OCI-LY7 (cell line): ENCODE results near the gene IRGQ.

Experiments
- CTCF ChIP-seq: fragments of 200-600 bp; sonication (generic); conservative IDR thresholded peaks from 2 replicates; pipeline ENCODE4 v1.5.1; 2014; ENCODE audit warnings: mild to moderate bottlenecking, antibody characterized with exemption, low read length, moderate library complexity, mixed read lengths
- EZH2phosphoT487 ChIP-seq: fragments of 200-600 bp; sonication (generic); IDR thresholded peaks from 2 replicates; pipeline ENCODE4 v1.6.1; 2018; ENCODE audit warnings: low read depth, borderline replicate concordance, mild to moderate bottlenecking, mixed run types, antibody characterized with exemption, low read length, moderate library complexity, mixed read lengths

DNA sequence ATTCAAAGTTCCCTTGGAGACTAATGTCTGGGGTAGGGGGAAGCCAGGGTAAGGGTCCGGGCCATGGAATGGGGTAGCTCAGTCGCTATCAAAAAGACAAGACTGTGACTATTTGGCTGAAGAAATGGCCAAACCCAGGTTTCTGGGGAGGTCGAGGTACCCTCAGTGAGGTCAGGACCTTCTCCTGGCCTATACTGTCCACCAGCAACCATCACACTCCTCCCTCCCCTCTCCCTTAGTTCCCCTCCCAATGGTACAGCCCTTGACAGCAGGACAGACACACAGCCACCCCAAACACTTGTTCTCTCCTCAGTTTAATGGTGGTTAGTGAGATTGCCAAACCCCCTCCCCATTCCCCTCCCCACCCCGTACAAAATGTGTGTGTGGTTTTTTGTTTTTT, 26.1 kb upstream of the IRGQ start:
- TF ChIP-seq CTCF (no peak), EZH2phosphoT487 (no peak)
